GM23248 (cell line): ENCODE measurements around the gene IL6. TPM values are rescaled to one million over a fixed set of nuclear protein-coding genes. Genes with fewer than 3 reads are reported as not detected.

Experiments
- DNase-seq: peaks from one replicate; pipeline ENCODE4 v3.0.0-alpha.2; 2015
- H2AFZ ChIP-seq: fragments of 200-600 bp; sonication (generic); 2 replicates; pipeline ENCODE4 v1.6.1; 2016; ENCODE audit warnings: antibody characterized with exemption
- H3F3A ChIP-seq: fragments of 200-600 bp; sonication (generic); 2 replicates; pipeline ENCODE4 v1.6.1; 2016; ENCODE audit warnings: mild to moderate bottlenecking, antibody characterized with exemption, mixed run types; ENCODE audit not compliant: insufficient read depth
- H3K27ac ChIP-seq: fragments of 200-600 bp; sonication (generic); 2 replicates; pipeline ENCODE4 v1.5.1; 2016; ENCODE audit warnings: mild to moderate bottlenecking
- H3K27me3 ChIP-seq: fragments of 200-600 bp; sonication (generic); replicated peaks from 2 replicates; pipeline ENCODE4 v1.6.1; 2016; ENCODE audit warnings: mild to moderate bottlenecking; ENCODE audit not compliant: insufficient read depth
- H3K36me3 ChIP-seq: fragments of 200-600 bp; sonication (generic); 2 replicates; pipeline ENCODE4 v1.6.1; 2016; ENCODE audit warnings: low read depth, mild to moderate bottlenecking
- H3K4me1 ChIP-seq: fragments of 200-600 bp; sonication (generic); 2 replicates; pipeline ENCODE4 v1.6.1; 2016; ENCODE audit warnings: mild to moderate bottlenecking; ENCODE audit not compliant: insufficient read depth
- H3K4me2 ChIP-seq: fragments of 200-600 bp; sonication (generic); one replicate; pipeline ENCODE4 v1.6.1; 2016; ENCODE audit warnings: mild to moderate bottlenecking; ENCODE audit not compliant: unreplicated experiment
- H3K4me3 ChIP-seq: fragments of 200-600 bp; sonication (generic); 2 replicates; pipeline ENCODE4 v1.5.1; 2016; ENCODE audit warnings: mild to moderate bottlenecking
- H3K79me2 ChIP-seq: fragments of 200-600 bp; sonication (generic); 2 replicates; pipeline ENCODE4 v1.6.1; 2016; ENCODE audit warnings: mild to moderate bottlenecking; ENCODE audit not compliant: insufficient read depth
- H3K9ac ChIP-seq: fragments of 200-600 bp; sonication (generic); 2 replicates; pipeline ENCODE4 v1.6.1; 2016; ENCODE audit warnings: mild to moderate bottlenecking
- H3K9me2 ChIP-seq: fragments of 200-600 bp; sonication (generic); 2 replicates; pipeline ENCODE4 v1.6.1; 2016; ENCODE audit warnings: mixed run types, mild to moderate bottlenecking, moderate library complexity; ENCODE audit not compliant: insufficient read depth
- H3K9me3 ChIP-seq: fragments of 200-600 bp; sonication (generic); one replicate; pipeline ENCODE4 v1.6.1; 2017; ENCODE audit warnings: low read depth
- H4K20me1 ChIP-seq: fragments of 200-600 bp; sonication (generic); 2 replicates; pipeline ENCODE4 v1.6.0; 2016; ENCODE audit not compliant: insufficient read depth
- EZH2 ChIP-seq: fragments of 200-600 bp; sonication (generic); IDR thresholded peaks from 2 replicates; pipeline ENCODE4 v1.6.1; 2018; ENCODE audit warnings: antibody characterized with exemption, mild to moderate bottlenecking; ENCODE audit not compliant: insufficient read depth, poor library complexity, severe bottlenecking
- EZH2phosphoT487 ChIP-seq: fragments of 200-600 bp; sonication (generic); IDR thresholded peaks from 2 replicates; pipeline ENCODE4 v1.6.1; 2018; ENCODE audit warnings: antibody characterized with exemption, moderate library complexity, mild to moderate bottlenecking, low read depth; ENCODE audit not compliant: insufficient read depth
- WGBS, 2 experiments: methylation state at CpG; one replicate each; pipeline ENCODE4 v1.1.6; 2015 to 2017; ENCODE audit warnings: low lambda C conversion rate in 2 of 2, low coverage in 1 of 2; ENCODE audit errors: missing lambda C conversion rate in 2 of 2; 5-methylcytosine and 5-hydroxymethylcytosine counted together
- in situ Hi-C: fragments of 300-500 bp; cut with MboI; formaldehyde crosslinking; loops from 2 replicates; pipeline ENCODE4 v1.15.0; 2020
- polyA plus RNA-seq: library from polyadenylated mRNA; unstranded; fragments of >200 nt; fragmentation: Nextera tagmentation; extraction: Ambion mirVana; gene quantifications from 2 replicates; pipeline ENCODE4 v1.2.1, GENCODE V29; 2016
- total RNA-seq: library from RNA; depleted of rRNA; stranded (reverse); fragments of >200 nt; shearing (Covaris generic); gene quantifications from 2 replicates; pipeline ENCODE4 v1.2.3, GENCODE V29; 2014

Gene IL6
- total and polyA plus RNA-seq, 2 experiments from 2014 or later: 18.7 to 30.6 TPM

DNA sequence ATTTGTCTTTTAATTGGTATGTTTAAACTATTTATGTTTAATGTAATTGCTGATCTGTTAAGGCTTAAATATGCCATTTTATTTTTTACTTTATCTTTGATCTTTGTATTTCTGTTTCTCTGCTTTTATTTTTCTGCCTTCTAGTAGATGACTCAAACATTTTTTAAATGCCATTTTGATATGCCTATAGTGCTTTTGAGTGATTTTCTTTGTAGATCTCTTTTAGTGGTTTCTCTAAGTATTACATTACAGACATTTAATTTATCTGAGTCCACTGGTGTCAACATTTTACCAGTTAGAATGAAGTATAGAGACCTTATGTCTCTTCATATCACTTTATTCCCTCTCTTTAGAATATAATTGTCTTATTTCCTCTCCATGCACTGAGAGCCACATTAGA lies 32.7 kb downstream of the IL6 start:
- Histone ChIP-seq H3K4me2 (no peak overlapping the region), H3K27me3 (no peaks in the 10 kb centered on the region), H3K4me3 (no peak overlapping the region), H3F3A (peaks cover 6% of the 10 kb centered on the region; the same call in 1 of the 2 replicates), H3K9ac (no peak overlapping the region), H3K4me1 (no peaks in the 10 kb centered on the region), H3K9me3 (no peaks in the 10 kb centered on the region), H3K79me2 (no peaks in the 10 kb centered on the region), H3K36me3 (no peaks in the 10 kb centered on the region), H2AFZ (no peak overlapping the region), H3K27ac (no peak overlapping the region), H3K9me2 (no peaks in the 10 kb centered on the region), H4K20me1 (no peaks in the 10 kb centered on the region)
- in situ Hi-C loops: no loop called here
- TF ChIP-seq EZH2: no peak
- no peak for TF ChIP-seq EZH2phosphoT487
- peak; percentile 28 for DNase-seq

DNA sequence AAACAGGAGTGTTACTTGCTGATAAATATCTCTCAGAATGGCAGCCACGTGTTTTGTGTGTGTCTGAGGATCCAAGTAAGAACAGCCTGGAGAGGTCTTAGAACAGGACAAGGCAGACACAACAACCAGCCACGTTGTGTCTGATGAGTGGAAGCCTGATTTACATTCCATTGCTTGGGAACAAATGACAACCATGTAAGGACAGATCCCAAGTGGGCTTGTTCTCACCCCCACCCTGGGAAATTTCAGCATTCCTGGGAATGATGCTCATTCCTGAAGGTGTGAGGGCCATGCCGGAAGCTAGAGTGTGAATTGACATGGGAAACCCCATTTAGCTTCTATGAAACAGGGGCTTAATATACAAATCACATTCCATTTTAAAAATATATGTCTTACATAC lies 35.9 kb downstream of the IL6 start:
- peaks cover 6% of the 10 kb centered on the region; the same call in 1 of the 2 replicates for H3F3A ChIP-seq
- no peaks in the 10 kb centered on the region for H3K36me3 ChIP-seq
- H3K4me3 ChIP-seq: no peak overlapping the region
- in situ Hi-C loops: no loop called here
- H3K79me2 ChIP-seq: no peaks in the 10 kb centered on the region
- H3K4me1 ChIP-seq: no peaks in the 10 kb centered on the region
- no peaks in the 10 kb centered on the region for H3K27me3 ChIP-seq
- H2AFZ ChIP-seq: no peak overlapping the region
- no peaks in the 10 kb centered on the region for H3K9me2 ChIP-seq
- H4K20me1 ChIP-seq: no peaks in the 10 kb centered on the region
- 55 to 56% methylated on average over 3 of the region's 3 CpGs for WGBS, 2 experiments
- no peak overlapping the region for H3K4me2 ChIP-seq
- H3K27ac ChIP-seq: no peak overlapping the region
- no peaks in the 10 kb centered on the region for H3K9me3 ChIP-seq
- TF ChIP-seq EZH2 (no peak), EZH2phosphoT487 (no peak)
- no peak overlapping the region for H3K9ac ChIP-seq
- DNase-seq: no peak

DNA sequence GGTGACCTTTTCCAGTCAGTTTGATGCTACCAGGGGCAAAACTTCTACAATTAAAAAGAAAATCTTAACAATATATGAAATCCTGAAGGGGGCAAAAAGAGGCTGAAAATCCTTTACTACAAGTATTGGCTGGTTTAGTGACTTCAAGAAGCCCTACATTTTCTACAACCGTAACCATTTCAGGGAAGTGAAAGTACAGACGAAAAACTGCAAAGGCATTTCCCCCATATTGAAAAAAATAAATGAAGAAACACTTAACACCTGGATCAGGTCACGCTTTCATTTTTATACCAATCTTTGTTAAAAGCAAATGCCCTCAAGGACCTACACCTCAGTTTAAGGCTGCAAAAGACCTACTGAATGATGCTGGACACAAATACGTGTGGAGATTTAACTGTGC lies 38.6 kb downstream of the IL6 start:
- no peak for DNase-seq
- H3K27me3 ChIP-seq: no peaks in the 10 kb centered on the region
- H3K9ac ChIP-seq: no peak overlapping the region
- H3K79me2 ChIP-seq: no peaks in the 10 kb centered on the region
- no peak for TF ChIP-seq EZH2
- no peak for TF ChIP-seq EZH2phosphoT487
- no peaks in the 10 kb centered on the region for H3K36me3 ChIP-seq
- H3K27ac ChIP-seq: no peak overlapping the region
- H3K9me3 ChIP-seq: no peaks in the 10 kb centered on the region
- H3K4me3 ChIP-seq: no peak overlapping the region
- H2AFZ ChIP-seq: no peak overlapping the region
- H3K4me1 ChIP-seq: no peaks in the 10 kb centered on the region
- H3K4me2 ChIP-seq: no peak overlapping the region
- no peaks in the 10 kb centered on the region for H3F3A ChIP-seq
- no peaks in the 10 kb centered on the region for H4K20me1 ChIP-seq
- H3K9me2 ChIP-seq: no peaks in the 10 kb centered on the region
- WGBS, 2 experiments: 61 to 67% methylated on average over 4 of the region's 4 CpGs
- in situ Hi-C loops: no loop called here

DNA sequence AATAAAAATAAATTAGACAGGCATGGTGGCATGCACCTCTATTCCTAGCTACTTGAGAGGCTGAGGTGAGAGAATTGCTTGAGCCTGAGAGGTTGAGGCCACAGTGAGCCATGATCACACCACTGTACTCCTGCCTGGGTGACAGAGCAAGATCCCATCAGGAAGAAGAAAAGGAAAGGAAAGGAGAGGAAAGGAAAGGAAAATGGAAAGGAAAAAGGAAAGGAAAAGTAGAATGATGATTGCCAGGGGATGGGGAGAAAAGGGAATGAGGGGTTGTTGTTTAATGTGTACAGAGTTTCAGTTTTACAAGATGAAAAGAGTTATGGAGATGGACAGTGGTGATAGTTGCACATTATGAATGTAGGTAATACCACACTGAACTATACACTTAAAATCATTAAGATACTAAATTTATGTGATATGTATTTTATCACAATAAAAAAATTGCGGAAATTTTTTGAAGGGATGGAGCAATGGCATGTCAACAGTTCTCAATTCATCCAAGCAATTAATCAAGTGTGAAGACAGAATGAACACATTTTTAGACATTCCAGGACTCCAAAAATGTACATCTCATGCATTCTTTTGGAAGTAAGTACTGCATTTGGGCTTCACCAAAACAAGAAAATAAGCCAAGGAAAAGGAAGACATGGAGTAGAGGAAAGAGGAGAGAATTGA lies 44.3 kb downstream of the IL6 start:
- Histone ChIP-seq H3K9ac (no peak overlapping the region), H2AFZ (no peak overlapping the region), H3K9me2 (no peaks in the 10 kb centered on the region), H3K27me3 (no peaks in the 10 kb centered on the region), H3K4me2 (no peak overlapping the region), H3F3A (no peaks in the 10 kb centered on the region), H3K4me1 (0 out of 2 replicates have a peak, but pooled peaks cover 7% of the 10 kb centered on the region), H3K27ac (no peak overlapping the region), H4K20me1 (no peaks in the 10 kb centered on the region), H3K79me2 (no peaks in the 10 kb centered on the region), H3K9me3 (no peaks in the 10 kb centered on the region), H3K4me3 (no peak overlapping the region), H3K36me3 (no peaks in the 10 kb centered on the region)
- TF ChIP-seq EZH2 (no peak), EZH2phosphoT487 (no peak)
- WGBS, 2 experiments: 19 to 29% methylated on average over 1 of the region's 1 CpG
- in situ Hi-C loops: no loop called here
- no peak for DNase-seq

DNA sequence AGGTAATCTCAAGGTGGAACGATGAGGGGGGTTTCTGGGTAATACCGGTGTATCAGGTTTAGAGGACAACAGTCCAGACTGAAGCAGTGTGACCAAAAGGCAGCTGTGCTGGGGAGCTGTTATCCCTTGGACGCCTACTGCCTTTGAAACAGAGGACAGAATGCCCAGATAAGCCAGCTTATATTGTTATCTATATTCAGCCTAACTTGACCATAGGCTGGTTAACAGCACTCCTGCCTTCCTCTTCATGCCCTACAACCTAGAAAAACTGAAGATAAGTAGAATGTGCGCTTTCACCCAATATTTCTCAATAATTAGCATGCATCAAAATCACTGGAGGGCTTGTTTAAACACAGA lies 44.9 kb downstream of the IL6 start:
- Histone ChIP-seq H3K9me2 (no peaks in the 10 kb centered on the region), H3K36me3 (no peaks in the 10 kb centered on the region), H3K9ac (no peak overlapping the region), H3K79me2 (no peaks in the 10 kb centered on the region), H4K20me1 (no peaks in the 10 kb centered on the region), H3K4me2 (no peak overlapping the region), H3K9me3 (no peaks in the 10 kb centered on the region), H2AFZ (no peak overlapping the region), H3K4me1 (0 out of 2 replicates have a peak, but pooled peaks cover 7% of the 10 kb centered on the region), H3K4me3 (no peak overlapping the region), H3F3A (no peaks in the 10 kb centered on the region), H3K27ac (no peak overlapping the region), H3K27me3 (no peaks in the 10 kb centered on the region)
- in situ Hi-C loops: no loop called here
- TF ChIP-seq EZH2 (no peak), EZH2phosphoT487 (no peak)
- 86 to 91% methylated on average over 4 of the region's 4 CpGs for WGBS, 2 experiments
- DNase-seq: no peak
